Suprapubic skin (tissue), 4 donors: Measurements from ENCODE around the gene TNFSF11. TPM values are rescaled to one million over a fixed set of nuclear protein-coding genes. Genes with fewer than 3 reads are reported as not detected.

ENCODE experiments used
- DNase-seq, 2 donors: peaks; one replicate each; pipeline ENCODE4 v3.0.0-alpha.2; 2019; ENCODE audit warnings: low spot score in 2 of 2
- H3K27ac ChIP-seq: fragments of 200-600 bp; sonication (generic); one replicate; pipeline ENCODE4 v1.5.1; 2019
- H3K27me3 ChIP-seq: fragments of 200-600 bp; sonication (generic); one replicate; pipeline ENCODE4 v1.5.1; 2019
- H3K36me3 ChIP-seq: fragments of 200-600 bp; sonication (generic); one replicate; pipeline ENCODE4 v1.5.1; 2019
- H3K4me1 ChIP-seq: fragments of 200-600 bp; sonication (generic); one replicate; pipeline ENCODE4 v1.5.1; 2019
- H3K4me3 ChIP-seq: fragments of 200-600 bp; sonication (generic); one replicate; pipeline ENCODE4 v1.5.1; 2019; ENCODE audit warnings: mild to moderate bottlenecking
- H3K9me3 ChIP-seq: fragments of 200-600 bp; sonication (generic); one replicate; pipeline ENCODE4 v1.5.1; 2019
- EP300 ChIP-seq: sonication (generic); formaldehyde crosslinking; IDR thresholded peaks from one replicate; pipeline ENCODE4 v1.6.1; 2017; ENCODE audit warnings: antibody characterized with exemption
- POLR2A ChIP-seq, 2 donors: fragments of 450-650 bp; IDR thresholded peaks; one replicate each; pipeline ENCODE4 v1.6.1; 2017; ENCODE audit warnings: antibody characterized with exemption in 2 of 2, mild to moderate bottlenecking in 2 of 2, moderate library complexity in 2 of 2
- POLR2AphosphoS5 ChIP-seq, 3 donors: sonication (generic); formaldehyde crosslinking; IDR thresholded peaks; one replicate each; pipeline ENCODE4 v1.6.1; 2017; ENCODE audit warnings: antibody characterized with exemption in 3 of 3
- WGBS: methylation state at CpG from one replicate; pipeline ENCODE4 v1.1.5; 2018; 5-methylcytosine and 5-hydroxymethylcytosine counted together
- total RNA-seq, 4 donors: library from RNA; depleted of rRNA; stranded (reverse); fragments of >200 nt; gene quantifications; one replicate each; pipeline ENCODE4 v1.1.0, GENCODE V29; 2016
- TF ChIP-seq, protein P1 (sequence below), 2 donors: fragments of 200-600 bp in 1 of 2; fragments of 450-650 bp in 1 of 2; sonication (generic) in 1 of 2; IDR thresholded peaks; one replicate each; pipeline ENCODE4 v1.5.1; 2016 to 2019; ENCODE audit warnings: antibody characterized with exemption in 2 of 2, mild to moderate bottlenecking in 1 of 2, moderate library complexity in 1 of 2

The TNFSF11 gene
- total RNA-seq, 4 donors from 2014 or later: 0.62 TPM; not detected in 3

DNA sequence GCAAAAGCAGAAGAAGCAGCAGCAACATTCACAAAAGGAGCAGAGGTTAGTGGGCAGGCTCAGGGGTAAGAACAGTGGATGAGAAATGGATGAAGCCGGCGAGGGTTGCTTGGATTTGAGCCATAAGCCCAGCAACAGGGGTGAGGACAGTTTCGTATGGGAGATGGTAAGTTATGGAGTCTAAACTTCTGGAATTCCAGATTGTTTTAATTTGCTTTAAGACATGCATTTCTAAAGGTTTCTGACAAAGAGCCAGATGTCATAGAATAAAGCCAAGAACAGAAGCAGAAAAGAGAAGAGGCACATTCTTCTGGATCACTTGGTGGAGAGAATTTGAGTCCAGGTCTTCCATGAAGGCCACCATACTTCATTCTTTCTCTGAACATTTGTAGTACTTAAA, 76.6 kb downstream of the TNFSF11 start:
- H3K4me1 ChIP-seq: no peaks in the 10 kb centered on the region
- no peaks in the 10 kb centered on the region for H3K9me3 ChIP-seq
- DNase-seq: no peak
- H3K36me3 ChIP-seq: no peaks in the 10 kb centered on the region
- TF ChIP-seq POLR2AphosphoS5 (IDR thresholded peaks at IDR 0.05): no peak
- TF ChIP-seq POLR2A (IDR thresholded peaks at IDR 0.05): no peak
- TF ChIP-seq, protein P1, sequence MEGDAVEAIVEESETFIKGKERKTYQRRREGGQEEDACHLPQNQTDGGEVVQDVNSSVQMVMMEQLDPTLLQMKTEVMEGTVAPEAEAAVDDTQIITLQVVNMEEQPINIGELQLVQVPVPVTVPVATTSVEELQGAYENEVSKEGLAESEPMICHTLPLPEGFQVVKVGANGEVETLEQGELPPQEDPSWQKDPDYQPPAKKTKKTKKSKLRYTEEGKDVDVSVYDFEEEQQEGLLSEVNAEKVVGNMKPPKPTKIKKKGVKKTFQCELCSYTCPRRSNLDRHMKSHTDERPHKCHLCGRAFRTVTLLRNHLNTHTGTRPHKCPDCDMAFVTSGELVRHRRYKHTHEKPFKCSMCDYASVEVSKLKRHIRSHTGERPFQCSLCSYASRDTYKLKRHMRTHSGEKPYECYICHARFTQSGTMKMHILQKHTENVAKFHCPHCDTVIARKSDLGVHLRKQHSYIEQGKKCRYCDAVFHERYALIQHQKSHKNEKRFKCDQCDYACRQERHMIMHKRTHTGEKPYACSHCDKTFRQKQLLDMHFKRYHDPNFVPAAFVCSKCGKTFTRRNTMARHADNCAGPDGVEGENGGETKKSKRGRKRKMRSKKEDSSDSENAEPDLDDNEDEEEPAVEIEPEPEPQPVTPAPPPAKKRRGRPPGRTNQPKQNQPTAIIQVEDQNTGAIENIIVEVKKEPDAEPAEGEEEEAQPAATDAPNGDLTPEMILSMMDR (IDR thresholded peaks at IDR 0.05): no peak
- no peak for TF ChIP-seq EP300
- H3K27me3 ChIP-seq: no peaks in the 10 kb centered on the region
- no peak overlapping the region for H3K27ac ChIP-seq
- H3K4me3 ChIP-seq: no peak overlapping the region
- WGBS: 59% methylated on average over 3 of the region's 3 CpGs

DNA sequence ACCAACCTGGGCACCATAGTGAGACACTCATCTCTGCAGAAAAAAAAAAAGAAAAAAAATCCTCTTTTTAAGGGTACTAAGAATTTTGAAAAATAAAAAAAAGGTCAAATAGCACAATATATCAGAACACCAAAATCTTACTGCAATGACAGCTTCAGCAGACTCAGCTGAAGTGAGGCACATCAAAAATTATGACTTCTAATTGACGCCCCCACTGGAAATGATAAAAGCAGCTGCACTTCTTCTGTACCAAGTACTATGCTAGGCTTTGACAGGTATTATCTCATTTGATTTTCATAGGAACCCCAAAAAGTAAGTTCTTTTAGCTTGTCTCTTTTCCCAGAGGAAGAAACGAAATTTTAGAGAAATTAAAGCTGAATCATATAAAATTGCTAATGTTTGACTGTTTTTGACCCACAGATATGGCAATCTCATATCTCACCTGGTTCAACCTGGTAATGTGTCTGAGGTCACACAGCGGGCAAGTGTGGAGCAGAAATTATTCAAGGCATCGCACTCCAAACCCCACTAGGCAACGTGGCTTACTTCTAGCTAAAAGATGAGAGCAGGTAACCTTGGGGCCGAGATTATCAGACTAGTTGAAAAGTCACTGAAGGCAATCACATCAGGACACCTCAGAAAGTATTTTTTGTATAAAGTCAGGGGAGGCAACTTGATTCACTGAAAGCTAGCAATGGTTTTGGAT, 78.1 kb downstream of the TNFSF11 start:
- H3K36me3 ChIP-seq: no peaks in the 10 kb centered on the region
- H3K4me3 ChIP-seq: no peak overlapping the region
- no peaks in the 10 kb centered on the region for H3K9me3 ChIP-seq
- no peaks in the 10 kb centered on the region for H3K4me1 ChIP-seq
- TF ChIP-seq EP300 (no peak), POLR2AphosphoS5 (IDR thresholded peaks at IDR 0.05) (no peak), POLR2A (IDR thresholded peaks at IDR 0.05) (no peak)
- TF ChIP-seq, protein P1 (IDR thresholded peaks at IDR 0.05): no peak
- no peak overlapping the region for H3K27ac ChIP-seq
- no peak for DNase-seq
- no peaks in the 10 kb centered on the region for H3K27me3 ChIP-seq
- WGBS: 85% methylated on average over 6 of the region's 6 CpGs

DNA sequence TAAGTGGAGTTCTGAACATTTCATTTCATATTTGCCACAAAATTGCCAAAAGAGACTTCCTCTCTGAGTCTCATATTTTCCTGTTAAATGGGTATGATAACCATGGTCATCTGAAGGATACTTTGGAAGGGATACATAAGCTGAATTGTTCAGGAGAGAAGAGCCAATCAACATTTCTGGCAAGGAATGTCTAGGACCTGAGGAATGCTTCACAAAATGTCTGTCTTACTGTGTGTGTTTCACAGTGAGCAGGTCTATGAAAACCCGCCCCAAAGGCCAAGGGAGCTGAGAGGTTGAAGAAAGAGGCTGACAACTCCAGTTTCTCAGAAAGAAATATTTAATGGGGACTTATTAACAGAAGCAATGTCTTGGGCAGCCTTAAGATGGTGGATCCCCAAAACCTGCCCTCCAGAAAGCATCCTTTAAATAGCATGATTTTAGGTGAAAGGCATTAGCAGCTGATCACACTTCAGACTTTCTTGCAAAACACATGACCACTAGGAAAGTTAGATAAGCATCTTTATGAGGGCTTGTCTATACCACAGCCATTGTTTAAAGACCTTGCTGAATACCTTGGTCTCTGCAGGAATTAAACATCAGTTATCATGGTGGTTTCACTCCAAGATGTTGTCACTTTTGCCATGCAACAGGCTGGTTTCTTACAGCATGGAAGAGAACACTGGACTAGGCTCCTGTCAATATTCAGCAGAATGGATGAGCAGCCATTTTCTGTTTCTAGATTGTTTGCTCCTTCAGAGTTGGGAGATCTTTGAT, 78.9 kb downstream of the TNFSF11 start:
- Histone ChIP-seq H3K36me3 (no peaks in the 10 kb centered on the region), H3K4me3 (no peak overlapping the region), H3K9me3 (no peaks in the 10 kb centered on the region), H3K27me3 (no peaks in the 10 kb centered on the region), H3K4me1 (no peaks in the 10 kb centered on the region), H3K27ac (no peak overlapping the region)
- no peak for TF ChIP-seq POLR2A (IDR thresholded peaks at IDR 0.05)
- TF ChIP-seq, protein P1 (IDR thresholded peaks at IDR 0.05): no peak
- TF ChIP-seq POLR2AphosphoS5 (IDR thresholded peaks at IDR 0.05): no peak
- no peak for TF ChIP-seq EP300
- no peak for DNase-seq
- 94% methylated on average over 1 of the region's 1 CpG for WGBS

DNA sequence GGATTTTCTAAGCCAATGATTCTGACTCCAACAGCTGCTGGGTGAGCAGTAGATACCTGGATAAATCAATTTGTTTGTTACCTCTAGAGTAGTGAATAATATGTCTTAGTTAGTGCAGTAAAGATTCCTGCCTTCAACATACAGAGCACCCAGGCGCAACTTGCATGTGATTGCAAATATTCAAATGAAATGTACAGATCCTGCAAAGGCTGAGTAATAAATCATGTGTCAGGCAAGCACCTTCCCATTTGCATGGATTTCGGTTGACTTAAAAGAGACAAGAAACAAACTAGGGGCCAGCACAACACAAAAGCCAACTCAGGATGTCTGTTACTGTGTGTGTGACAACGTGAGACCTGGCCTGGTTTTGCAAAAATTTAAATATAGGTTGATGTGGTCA, 79.7 kb downstream of the TNFSF11 start:
- Histone ChIP-seq H3K9me3 (no peaks in the 10 kb centered on the region), H3K4me3 (no peak overlapping the region), H3K4me1 (no peaks in the 10 kb centered on the region), H3K36me3 (no peaks in the 10 kb centered on the region), H3K27ac (no peak overlapping the region), H3K27me3 (no peaks in the 10 kb centered on the region)
- TF ChIP-seq EP300: no peak
- TF ChIP-seq POLR2A (IDR thresholded peaks at IDR 0.05): no peak
- TF ChIP-seq POLR2AphosphoS5 (IDR thresholded peaks at IDR 0.05): no peak
- TF ChIP-seq, protein P1 (IDR thresholded peaks at IDR 0.05): no peak
- no peak for DNase-seq
- WGBS: 62% methylated on average over 3 of the region's 3 CpGs

DNA sequence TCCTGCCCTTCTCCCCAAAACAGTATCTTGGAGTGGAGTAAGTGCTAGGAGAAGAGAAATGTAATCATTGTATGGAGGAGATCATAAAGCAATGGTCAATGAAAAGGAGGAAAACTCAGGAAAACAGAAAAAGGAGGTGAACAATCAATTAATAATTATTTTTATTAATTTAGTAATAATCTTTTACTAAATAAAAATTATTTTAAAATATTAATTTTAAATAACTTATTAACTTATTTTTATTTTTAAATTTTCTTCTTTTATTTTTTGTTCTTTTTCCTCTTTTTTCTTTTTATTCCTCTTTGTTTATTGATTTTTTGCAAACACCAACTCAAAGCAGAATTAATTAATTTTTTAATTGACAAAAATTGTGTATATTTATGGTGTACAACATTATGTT, 80.3 kb downstream of the TNFSF11 start:
- no peak overlapping the region for H3K27ac ChIP-seq
- DNase-seq: no peak
- H3K27me3 ChIP-seq: no peaks in the 10 kb centered on the region
- H3K4me1 ChIP-seq: no peaks in the 10 kb centered on the region
- no peaks in the 10 kb centered on the region for H3K36me3 ChIP-seq
- H3K9me3 ChIP-seq: no peaks in the 10 kb centered on the region
- TF ChIP-seq POLR2AphosphoS5 (IDR thresholded peaks at IDR 0.05) (no peak), POLR2A (IDR thresholded peaks at IDR 0.05) (no peak), EP300 (no peak)
- TF ChIP-seq, protein P1 (IDR thresholded peaks at IDR 0.05): no peak
- no peak overlapping the region for H3K4me3 ChIP-seq
